ENCODE measurements around the gene STARD10. TPM values are rescaled to one million over a fixed set of nuclear protein-coding genes. Genes with fewer than 3 reads are reported as not detected.

Gene STARD10
- total RNA-seq, 1 donor from 2014 or later, result 20.9 TPM

GRCh38 chr11:72832301-72833082 is 38.6 kb upstream of the STARD10 start:
- peak overlapping the region; percentile 97 to 99 for H3K27ac ChIP-seq
- no peaks in the 10 kb centered on the region for H3K27me3 ChIP-seq
- intact Hi-C loops (cut with DNase I), result loop anchor here (5.0 kb wide), 1 partner anchor 455 kb away; no protein-coding TSS in a partner anchor
- TF ChIP-seq, protein P1, sequence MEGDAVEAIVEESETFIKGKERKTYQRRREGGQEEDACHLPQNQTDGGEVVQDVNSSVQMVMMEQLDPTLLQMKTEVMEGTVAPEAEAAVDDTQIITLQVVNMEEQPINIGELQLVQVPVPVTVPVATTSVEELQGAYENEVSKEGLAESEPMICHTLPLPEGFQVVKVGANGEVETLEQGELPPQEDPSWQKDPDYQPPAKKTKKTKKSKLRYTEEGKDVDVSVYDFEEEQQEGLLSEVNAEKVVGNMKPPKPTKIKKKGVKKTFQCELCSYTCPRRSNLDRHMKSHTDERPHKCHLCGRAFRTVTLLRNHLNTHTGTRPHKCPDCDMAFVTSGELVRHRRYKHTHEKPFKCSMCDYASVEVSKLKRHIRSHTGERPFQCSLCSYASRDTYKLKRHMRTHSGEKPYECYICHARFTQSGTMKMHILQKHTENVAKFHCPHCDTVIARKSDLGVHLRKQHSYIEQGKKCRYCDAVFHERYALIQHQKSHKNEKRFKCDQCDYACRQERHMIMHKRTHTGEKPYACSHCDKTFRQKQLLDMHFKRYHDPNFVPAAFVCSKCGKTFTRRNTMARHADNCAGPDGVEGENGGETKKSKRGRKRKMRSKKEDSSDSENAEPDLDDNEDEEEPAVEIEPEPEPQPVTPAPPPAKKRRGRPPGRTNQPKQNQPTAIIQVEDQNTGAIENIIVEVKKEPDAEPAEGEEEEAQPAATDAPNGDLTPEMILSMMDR (IDR thresholded peaks at IDR 0.05), result no peak
- H3K4me1 ChIP-seq, result peaks cover 23 to 56% of the 10 kb centered on the region in 2 donors
- no peaks in the 10 kb centered on the region for H3K9me3 ChIP-seq
- DNase-seq (ENCODE audit: low spot score in 2 of 2), result no peak
- H3K36me3 ChIP-seq, result peaks cover 2 to 11% of the 10 kb centered on the region in 2 donors
- no peak overlapping the region for H3K4me3 ChIP-seq

DNA sequence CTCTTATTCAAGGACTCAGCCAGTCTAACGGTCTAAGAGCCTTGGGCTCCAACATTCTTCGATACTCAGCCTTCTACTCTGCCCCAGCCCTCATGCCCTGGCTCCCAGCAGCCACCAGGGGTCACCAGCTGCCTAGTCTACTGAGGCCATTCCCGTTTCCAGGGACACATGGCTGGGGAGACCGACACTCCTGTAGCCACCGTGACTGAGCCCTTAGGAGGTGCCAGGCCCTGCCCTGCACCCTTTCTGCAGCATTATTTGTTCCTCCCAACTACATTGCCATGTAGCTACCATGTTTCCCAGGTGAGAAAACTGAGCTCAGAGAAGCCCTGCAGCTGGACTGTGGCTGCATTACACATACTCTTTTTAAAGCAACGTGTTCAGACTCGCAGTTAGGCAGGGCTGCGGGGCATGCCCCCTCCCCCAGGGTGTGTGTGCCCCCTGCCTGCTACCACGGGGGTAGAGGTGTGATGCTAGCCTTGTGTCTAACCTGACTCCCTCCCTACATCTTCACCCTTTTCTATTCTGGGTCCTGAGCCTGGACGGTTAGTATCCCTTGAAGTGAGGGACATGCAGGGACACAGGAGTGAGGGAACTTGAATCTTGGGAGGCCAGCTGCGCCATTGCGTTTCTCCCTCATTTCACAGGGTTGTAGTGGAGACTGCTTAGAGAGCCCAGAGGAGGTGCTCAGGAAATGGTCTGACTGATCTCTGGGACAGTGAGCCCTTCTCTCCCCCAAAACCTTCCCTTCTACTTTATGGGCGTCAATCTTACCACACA is 37.9 kb upstream of the STARD10 start:
- Histone ChIP-seq H3K9me3 (no peaks in the 10 kb centered on the region), H3K36me3 (peaks cover 0 to 7% of the 10 kb centered on the region in 2 donors), H3K4me3 (no peak overlapping the region), H3K4me1 (peaks cover 23 to 50% of the 10 kb centered on the region in 2 donors), H3K27ac (peak overlapping the region; percentile 97 to 99), H3K27me3 (no peaks in the 10 kb centered on the region)
- intact Hi-C loops (cut with DNase I), result loop anchor here (1.0 to 5.0 kb wide), 3 partner anchors 17 to 456 kb away; no protein-coding TSS in a partner anchor
- TF ChIP-seq, protein P1 (IDR thresholded peaks at IDR 0.05), result peak; percentile 93 to 98 (median 93)
- peak in 1 of 2 donors; percentile 94 for DNase-seq (ENCODE audit: low spot score in 2 of 2)

DNA sequence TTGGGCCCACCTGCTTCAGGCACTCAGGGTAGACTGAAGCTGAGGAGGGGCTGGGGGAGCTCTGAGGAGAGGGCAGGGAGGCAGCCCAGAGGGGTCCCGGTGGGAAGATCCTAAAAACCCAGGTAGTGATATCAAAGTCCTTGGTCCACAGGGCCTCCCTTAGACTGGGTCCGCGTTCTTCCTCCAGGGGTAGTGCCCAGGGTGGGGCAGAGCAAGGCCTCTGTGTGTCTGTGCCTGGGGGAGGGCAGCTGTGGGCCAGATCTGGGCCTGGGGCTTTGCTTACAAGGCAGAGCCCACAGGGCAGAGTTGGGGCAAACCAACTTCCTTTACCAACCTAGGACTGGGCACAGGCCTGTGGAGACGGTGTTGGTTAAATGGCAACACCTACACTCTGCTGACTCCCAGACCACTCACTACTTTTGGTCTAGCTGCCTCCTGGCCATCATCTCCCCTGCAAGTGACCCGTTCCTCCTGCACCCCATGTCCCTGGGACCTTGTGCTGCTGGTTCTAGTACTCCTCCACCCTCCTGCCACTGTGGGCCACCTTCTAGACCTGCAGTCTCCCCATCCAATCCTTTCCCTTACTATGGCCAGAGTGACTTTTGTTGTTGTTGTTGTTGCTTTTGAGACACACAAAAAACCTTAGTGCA is 36.2 kb upstream of the STARD10 start:
- intact Hi-C loops (cut with DNase I), result loop anchor here (2.0 to 5.0 kb wide), 2 partner anchors 19 to 457 kb away; no protein-coding TSS in a partner anchor
- Histone ChIP-seq H3K4me1 (peaks cover 23 to 34% of the 10 kb centered on the region in 2 donors), H3K27me3 (no peaks in the 10 kb centered on the region), H3K36me3 (peaks cover 0 to 7% of the 10 kb centered on the region in 2 donors), H3K4me3 (no peak overlapping the region), H3K27ac (peak overlapping the region; percentile 29 to 39), H3K9me3 (no peaks in the 10 kb centered on the region)
- DNase-seq (ENCODE audit: low spot score in 2 of 2), result no peak
- TF ChIP-seq, protein P1 (IDR thresholded peaks at IDR 0.05), result no peak

DNA sequence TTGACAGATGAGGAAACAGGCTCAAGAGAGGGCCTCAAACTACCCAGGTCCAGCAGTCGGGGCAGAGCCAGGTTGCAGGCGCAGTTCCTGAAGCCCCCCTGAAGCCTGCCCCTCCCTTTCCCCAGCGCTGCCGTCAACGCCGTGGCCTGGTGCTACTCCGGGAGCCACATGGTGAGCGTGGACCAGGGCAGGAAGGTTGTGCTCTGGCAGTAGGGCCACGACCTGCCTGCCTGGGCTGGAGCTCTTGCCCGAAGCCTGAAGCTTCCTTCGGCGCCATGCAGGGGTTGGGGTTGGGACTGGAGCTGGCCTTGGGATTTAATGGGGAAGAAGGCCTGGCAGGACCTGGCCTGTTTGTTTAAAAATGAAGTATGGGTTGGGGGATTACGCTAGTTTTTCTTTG is 35.3 kb upstream of the STARD10 start:
- TF ChIP-seq, protein P1 (IDR thresholded peaks at IDR 0.05), result no peak
- Histone ChIP-seq H3K36me3 (peaks cover 0 to 7% of the 10 kb centered on the region in 2 donors), H3K9me3 (no peaks in the 10 kb centered on the region), H3K4me3 (no peak overlapping the region), H3K27me3 (no peaks in the 10 kb centered on the region), H3K4me1 (peaks cover 17 to 26% of the 10 kb centered on the region in 2 donors), H3K27ac (no peak overlapping the region)
- intact Hi-C loops (cut with DNase I), result no loop called here
- DNase-seq (ENCODE audit: low spot score in 2 of 2), result no peak

- intact Hi-C loops (cut with DNase I), result no loop called here
Measured at GRCh38 chr11:72828692-72829101, 34.9 kb upstream of the STARD10 start.

More at GRCh38 chr11:72828692-72829101, 34.9 kb upstream of the STARD10 start:
- Histone ChIP-seq H3K27ac (peak overlapping the region in 1 of 2 donors; percentile 24), H3K4me1 (peaks cover 16 to 24% of the 10 kb centered on the region in 2 donors), H3K36me3 (peaks cover 0 to 7% of the 10 kb centered on the region in 2 donors), H3K4me3 (no peak overlapping the region), H3K9me3 (no peaks in the 10 kb centered on the region), H3K27me3 (no peaks in the 10 kb centered on the region)
- TF ChIP-seq, protein P1 (IDR thresholded peaks at IDR 0.05), result no peak
- no peak for DNase-seq (ENCODE audit: low spot score in 2 of 2)
